Fibroblast of lung (primary cell): ENCODE results near the gene KDM4D. TPM values are rescaled to one million over a fixed set of nuclear protein-coding genes. Genes with fewer than 3 reads are reported as not detected.

Source experiments
- DNase-seq, 2 donors: peaks; one replicate each; pipeline versions ENCODE4 v3.0.0 to v3.0.0-alpha.2; 2010; ENCODE audit warnings: low read depth in 2 of 2
- H2AFZ ChIP-seq: 2 replicates; pipeline ENCODE4 v1.5.1; 2012; ENCODE audit warnings: low read length, control low read depth, inconsistent platforms
- H3K27ac ChIP-seq: 2 replicates; pipeline ENCODE4 v1.5.1; 2011; ENCODE audit warnings: low read length, control low read depth; ENCODE audit not compliant: insufficient read depth
- H3K27me3 ChIP-seq: 2 replicates; pipeline ENCODE4 v1.5.1; 2011; ENCODE audit warnings: mild to moderate bottlenecking, low read length; ENCODE audit not compliant: control insufficient read depth, insufficient read depth
- H3K36me3 ChIP-seq: 2 replicates; pipeline ENCODE4 v1.5.1; 2011; ENCODE audit warnings: low read length; ENCODE audit not compliant: control insufficient read depth, insufficient read depth
- H3K4me1 ChIP-seq: 2 replicates; pipeline ENCODE4 v1.5.1; 2011; ENCODE audit warnings: low read length; ENCODE audit not compliant: control insufficient read depth, insufficient read depth; ENCODE audit errors: extremely low read depth
- H3K4me2 ChIP-seq: 2 replicates; pipeline ENCODE4 v1.5.1; 2011; ENCODE audit warnings: low read length, control low read depth; ENCODE audit not compliant: insufficient read depth; ENCODE audit errors: extremely low read depth
- H3K4me3 ChIP-seq, 4 experiments: fragments of 200-600 bp in 1 of 4; sonication (generic) in 1 of 4; replicated peaks in 1 of 4; 2 replicates each; pipeline ENCODE4 v1.5.1; 2011 to 2016; ENCODE audit warnings: low read length in 4 of 4, low read depth in 3 of 4, mild to moderate bottlenecking in 3 of 4, control low read depth in 2 of 4, inconsistent platforms in 1 of 4, mixed read lengths in 1 of 4; ENCODE audit not compliant: insufficient read depth in 1 of 4; ENCODE audit errors: control extremely low read depth in 1 of 4
- H3K79me2 ChIP-seq: 2 replicates; pipeline ENCODE4 v1.5.1; 2012; ENCODE audit warnings: mild to moderate bottlenecking, low read length, inconsistent platforms; ENCODE audit not compliant: control insufficient read depth, insufficient read depth
- H3K9ac ChIP-seq: 2 replicates; pipeline ENCODE4 v1.5.1; 2011; ENCODE audit warnings: mild to moderate bottlenecking, low read length, control low read depth; ENCODE audit not compliant: insufficient read depth
- H3K9me3 ChIP-seq: 2 replicates; pipeline ENCODE4 v1.5.1; 2012; ENCODE audit warnings: low read depth, low read length; ENCODE audit not compliant: control insufficient read depth, insufficient read depth
- H4K20me1 ChIP-seq: 2 replicates; pipeline ENCODE4 v1.5.1; 2011; ENCODE audit warnings: low read length; ENCODE audit not compliant: control insufficient read depth, insufficient read depth; ENCODE audit errors: extremely low read depth
- EZH2 ChIP-seq: IDR thresholded peaks from 2 replicates; pipeline ENCODE4 v1.5.1; 2012; ENCODE audit warnings: low read length, control low read depth, mild to moderate bottlenecking; ENCODE audit errors: missing control alignments
- polyA plus RNA-seq, 2 donors: library from polyadenylated mRNA; depleted of rRNA in 1 of 2; stranded (reverse) in 1 of 2; unstranded in 1 of 2; fragments of >200 nt; gene quantifications; 2 replicates each; pipeline ENCODE4 v1.2.1, GENCODE V29; 2011 to 2012; ENCODE audit warnings: missing spikeins in 1 of 2
- total RNA-seq: library from RNA; depleted of rRNA; stranded (reverse); fragments of >200 nt; gene quantifications from 2 replicates; pipeline ENCODE4 v1.2.1, GENCODE V29; 2014
- TF ChIP-seq, protein P1 (sequence below), 2 donors: IDR thresholded peaks in 1 of 2; conservative IDR thresholded peaks in 1 of 2; 1 replicate in 1 of 2; 2 replicates in 1 of 2; pipeline ENCODE4 v1.5.1; 2011 to 2012; ENCODE audit warnings: low read length in 2 of 2, control low read depth in 1 of 2, inconsistent platforms in 1 of 2, low read depth in 1 of 2, mild to moderate bottlenecking in 1 of 2

Gene KDM4D
- total and polyA plus RNA-seq, 2 donors (not counting 1 experiment from before 2014, with no cell fraction given) = 0.50 to 0.94 TPM

DNA sequence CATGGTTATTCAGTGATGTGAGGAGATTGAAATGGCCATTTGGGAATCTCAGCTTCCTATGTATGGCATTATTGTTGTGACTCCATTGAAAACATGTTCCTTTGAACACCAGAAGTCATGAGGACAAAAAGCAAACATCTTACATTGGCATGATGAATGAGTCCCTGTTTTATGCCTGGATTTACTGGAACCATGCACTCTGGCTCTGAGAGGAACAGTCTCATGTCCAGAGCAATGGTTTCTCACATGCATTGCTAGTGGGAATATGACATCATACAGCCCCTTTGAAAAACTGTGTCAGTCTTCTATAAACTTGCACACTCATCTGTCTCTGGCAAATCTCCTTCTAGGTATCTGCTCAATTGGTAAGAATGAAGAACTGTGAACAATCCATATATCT is 72.3 kb downstream of the KDM4D start:
- H3K36me3 ChIP-seq = no peaks in the 10 kb centered on the region

More for the DNA sequence above, 72.3 kb downstream of the KDM4D start:
- no peaks in the 10 kb centered on the region for H3K9me3 ChIP-seq
- no peaks in the 10 kb centered on the region for H3K4me1 ChIP-seq
- no peak overlapping the region for H3K27ac ChIP-seq
- H4K20me1 ChIP-seq = no peaks in the 10 kb centered on the region
- DNase-seq = no peak
- no peak overlapping the region for H2AFZ ChIP-seq
- no peaks in the 10 kb centered on the region for H3K79me2 ChIP-seq
- no peak overlapping the region for H3K9ac ChIP-seq
- peaks cover 24% of the 10 kb centered on the region for H3K27me3 ChIP-seq
- H3K4me2 ChIP-seq = no peak overlapping the region
- H3K4me3 ChIP-seq = no peak overlapping the region
- no peak for TF ChIP-seq EZH2
- TF ChIP-seq, protein P1, sequence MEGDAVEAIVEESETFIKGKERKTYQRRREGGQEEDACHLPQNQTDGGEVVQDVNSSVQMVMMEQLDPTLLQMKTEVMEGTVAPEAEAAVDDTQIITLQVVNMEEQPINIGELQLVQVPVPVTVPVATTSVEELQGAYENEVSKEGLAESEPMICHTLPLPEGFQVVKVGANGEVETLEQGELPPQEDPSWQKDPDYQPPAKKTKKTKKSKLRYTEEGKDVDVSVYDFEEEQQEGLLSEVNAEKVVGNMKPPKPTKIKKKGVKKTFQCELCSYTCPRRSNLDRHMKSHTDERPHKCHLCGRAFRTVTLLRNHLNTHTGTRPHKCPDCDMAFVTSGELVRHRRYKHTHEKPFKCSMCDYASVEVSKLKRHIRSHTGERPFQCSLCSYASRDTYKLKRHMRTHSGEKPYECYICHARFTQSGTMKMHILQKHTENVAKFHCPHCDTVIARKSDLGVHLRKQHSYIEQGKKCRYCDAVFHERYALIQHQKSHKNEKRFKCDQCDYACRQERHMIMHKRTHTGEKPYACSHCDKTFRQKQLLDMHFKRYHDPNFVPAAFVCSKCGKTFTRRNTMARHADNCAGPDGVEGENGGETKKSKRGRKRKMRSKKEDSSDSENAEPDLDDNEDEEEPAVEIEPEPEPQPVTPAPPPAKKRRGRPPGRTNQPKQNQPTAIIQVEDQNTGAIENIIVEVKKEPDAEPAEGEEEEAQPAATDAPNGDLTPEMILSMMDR (conservative IDR thresholded peaks at IDR 0.05 in 1 of 2, IDR thresholded peaks at IDR 0.05 in 1 of 2; ENCODE audit: low read depth in 1 of 2, low read length in 2 of 2) = no peak

Other genes starting within 250 kb of the KDM4D start
- gene AMOTL1, start 205.4 kb upstream of the KDM4D start, total RNA-seq = 62.1 and 63.7 TPM in 2 replicates
- 28.2 and 38.0 TPM in 2 replicates for gene AMOTL1, start 205.4 kb upstream of the KDM4D start, polyA plus RNA-seq
- 42.1 TPM in 2 replicates for gene CWC15, start 153 bp upstream of the KDM4D start, total RNA-seq
- 51.4 and 54.0 TPM in 2 replicates for gene CWC15, start 153 bp upstream of the KDM4D start, polyA plus RNA-seq
- gene KDM4E, start 51.5 kb downstream of the KDM4D start, total RNA-seq = not detected in 2 replicates
- not detected in 2 replicates for gene KDM4E, start 51.5 kb downstream of the KDM4D start, polyA plus RNA-seq
- not detected in 2 replicates for gene KDM4F, start 75.7 kb downstream of the KDM4D start, total RNA-seq
- not detected in 2 replicates for gene KDM4F, start 75.7 kb downstream of the KDM4D start, polyA plus RNA-seq
- gene SRSF8, start 93.2 kb downstream of the KDM4D start, total RNA-seq = 15.7 and 16.3 TPM in 2 replicates
- 28.9 and 31.5 TPM in 2 replicates for gene SRSF8, start 93.2 kb downstream of the KDM4D start, polyA plus RNA-seq
- gene ENDOD1, start 116.1 kb downstream of the KDM4D start, total RNA-seq = 28.2 and 33.4 TPM in 2 replicates
- 20.8 and 50.8 TPM in 2 replicates for gene ENDOD1, start 116.1 kb downstream of the KDM4D start, polyA plus RNA-seq